Measurements from ENCODE around the gene CCSER1.
"Not testable (repeated sequence)": the region's sequence is repeated elsewhere in the genome, so short reads cannot be mapped to it uniquely, and the experiment has no call there.

Gene CCSER1

DNA sequence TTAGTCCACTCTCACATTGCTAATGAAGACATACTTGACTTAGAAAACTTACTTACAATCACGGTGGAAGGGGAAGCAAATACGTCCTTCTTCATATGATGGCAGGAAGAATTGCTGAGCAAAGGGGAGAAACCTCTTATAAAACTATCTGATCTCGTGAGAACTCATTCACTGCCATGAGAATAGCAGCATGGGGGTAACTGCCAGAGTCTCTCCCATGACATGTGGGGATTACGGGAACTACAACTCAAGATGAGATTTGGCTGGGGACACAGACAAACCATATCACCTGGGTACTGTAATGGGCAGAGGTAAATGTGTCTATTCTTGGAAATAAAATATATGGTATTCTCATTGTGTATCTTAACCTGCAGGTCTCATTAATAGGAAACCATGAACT lies 1464.9 kb downstream of the CCSER1 start:
- DNase-seq (ENCODE audit: low spot score) = no peak

DNA sequence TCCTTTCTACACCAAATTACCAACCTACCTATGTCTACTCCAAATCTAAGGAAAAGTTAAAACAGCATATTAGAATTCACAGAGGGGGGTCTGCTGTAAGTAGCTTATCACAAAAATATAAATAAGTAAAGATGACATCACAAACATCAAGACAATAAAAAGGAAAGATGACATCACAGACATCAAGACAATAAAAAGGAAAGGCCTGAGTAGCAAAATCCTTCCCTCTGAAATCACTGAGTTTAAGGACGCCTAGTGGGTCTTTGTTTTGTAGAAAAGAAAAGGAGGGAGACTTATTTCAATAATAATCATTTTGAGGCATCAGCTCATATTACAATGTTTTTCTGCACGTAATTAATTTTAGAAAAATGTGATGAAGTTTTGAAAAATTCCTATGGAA lies 1469.5 kb downstream of the CCSER1 start:
- DNase-seq (ENCODE audit: low spot score) = no peak

DNA sequence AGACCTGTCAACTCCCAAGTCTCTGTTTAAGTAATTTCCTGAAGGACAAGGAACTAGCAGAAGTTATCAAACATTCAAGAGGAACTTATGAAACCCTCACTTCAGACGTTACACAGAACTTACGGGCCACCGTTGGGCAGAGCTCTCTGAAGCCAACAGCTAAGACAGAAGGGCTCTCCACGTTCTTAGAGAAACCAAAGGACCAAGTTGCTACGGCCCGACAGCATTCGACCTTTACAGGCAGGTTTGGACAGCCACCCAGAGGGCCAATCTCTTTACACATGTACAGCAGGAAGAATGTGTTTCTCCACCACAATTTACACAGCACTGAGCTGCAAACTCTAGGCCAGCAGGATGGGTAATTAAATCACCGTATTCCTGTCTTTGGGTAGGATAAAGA lies 1471.5 kb downstream of the CCSER1 start:
- no peak for DNase-seq (ENCODE audit: low spot score)

DNA sequence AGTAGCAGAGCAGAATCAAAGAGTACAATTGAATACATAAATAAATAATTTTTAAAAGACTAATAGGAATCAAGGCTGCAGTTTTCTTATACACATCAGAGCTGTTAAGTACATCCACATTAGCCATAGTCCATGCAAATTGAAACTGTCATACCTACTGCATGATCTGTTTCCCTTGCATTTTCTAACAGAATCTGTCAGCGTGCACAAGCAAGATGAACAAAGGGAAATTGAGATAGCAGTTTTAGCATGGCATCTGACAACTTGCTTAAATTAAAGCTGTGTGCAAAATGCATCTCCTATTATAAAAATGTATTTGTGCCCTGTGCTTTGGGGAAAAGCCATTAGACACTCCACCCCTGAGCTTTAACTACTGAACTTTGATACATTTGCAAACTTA lies 1473.1 kb downstream of the CCSER1 start:
- DNase-seq (ENCODE audit: low spot score) = no peak

DNA sequence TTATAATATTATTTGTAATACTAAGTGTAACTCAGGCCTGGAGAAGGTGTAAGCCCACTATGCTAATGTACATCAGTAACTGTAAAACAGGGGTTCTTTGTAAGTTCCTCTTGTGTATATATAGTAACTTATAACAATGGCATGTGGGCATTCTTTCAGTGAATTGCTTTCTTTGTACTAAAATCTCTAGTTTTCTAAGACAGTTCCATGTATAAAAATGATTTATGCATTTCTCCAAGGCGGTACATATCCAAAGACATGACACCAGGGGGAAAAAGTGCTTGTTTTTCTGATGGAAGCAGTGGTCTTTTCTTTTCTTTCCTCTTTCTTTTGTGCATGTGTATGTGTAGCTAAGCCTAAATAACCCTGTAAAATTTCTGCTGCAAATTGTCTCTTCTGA lies 1474.2 kb downstream of the CCSER1 start:
- no peak for DNase-seq (ENCODE audit: low spot score)

DNA sequence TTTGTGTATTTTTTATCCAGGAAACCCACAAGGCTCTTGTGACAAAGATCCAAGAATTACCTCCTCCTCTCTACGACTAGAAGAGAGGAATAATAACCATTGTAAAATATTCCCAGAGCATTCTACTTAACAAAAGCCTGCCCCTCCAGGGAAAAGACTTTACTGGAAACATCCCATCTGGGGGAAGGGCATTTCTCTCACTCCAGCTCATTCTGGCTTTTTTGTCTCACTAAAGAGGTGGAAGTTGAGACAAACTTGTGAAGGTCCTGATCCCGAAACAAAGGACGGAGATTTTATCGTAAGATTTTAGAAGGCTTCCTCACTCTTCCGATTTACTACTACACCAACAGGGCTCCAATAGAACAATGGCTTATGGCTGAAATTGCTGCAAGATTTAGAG lies 1484.6 kb downstream of the CCSER1 start:
- DNase-seq (ENCODE audit: low spot score) = no peak

DNA sequence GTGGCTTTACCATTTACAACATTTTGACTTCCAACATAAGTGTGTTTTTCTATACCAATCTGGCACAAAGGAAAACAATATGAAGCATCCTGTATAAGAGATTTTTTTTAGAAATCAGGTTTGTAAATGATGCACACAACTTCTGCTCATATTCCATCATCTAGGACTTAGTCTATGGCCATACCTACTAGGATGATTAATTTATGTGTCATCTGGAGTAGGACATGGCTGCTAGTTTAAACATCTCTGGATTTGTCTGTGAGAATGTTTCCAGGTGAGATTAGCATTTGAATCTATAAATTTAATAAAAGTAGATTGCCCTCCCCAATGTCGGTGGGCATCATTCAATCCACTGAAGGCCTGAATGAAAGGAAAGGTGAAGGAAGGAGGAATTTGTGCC lies 1493.8 kb downstream of the CCSER1 start:
- DNase-seq (ENCODE audit: low spot score) = no peak

DNA sequence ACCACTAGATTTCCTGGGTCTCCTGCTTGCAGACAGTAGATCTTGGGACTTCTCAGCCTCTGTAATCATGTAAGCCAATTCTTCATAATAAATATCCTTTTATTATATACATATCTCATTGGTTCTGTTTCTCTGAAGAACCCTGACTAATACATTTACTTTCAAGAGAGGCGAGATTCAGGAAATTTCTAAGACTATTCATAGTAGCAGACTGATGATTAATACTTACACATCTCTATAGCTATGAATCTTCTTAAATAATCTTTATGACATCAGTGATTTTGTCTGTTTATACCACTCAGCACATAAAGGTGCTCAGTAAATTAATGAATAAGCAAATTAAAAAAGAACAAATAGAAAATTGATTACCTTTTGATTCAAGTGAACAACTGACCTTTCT lies 1494.3 kb downstream of the CCSER1 start:
- DNase-seq (ENCODE audit: low spot score) = no peak

DNA sequence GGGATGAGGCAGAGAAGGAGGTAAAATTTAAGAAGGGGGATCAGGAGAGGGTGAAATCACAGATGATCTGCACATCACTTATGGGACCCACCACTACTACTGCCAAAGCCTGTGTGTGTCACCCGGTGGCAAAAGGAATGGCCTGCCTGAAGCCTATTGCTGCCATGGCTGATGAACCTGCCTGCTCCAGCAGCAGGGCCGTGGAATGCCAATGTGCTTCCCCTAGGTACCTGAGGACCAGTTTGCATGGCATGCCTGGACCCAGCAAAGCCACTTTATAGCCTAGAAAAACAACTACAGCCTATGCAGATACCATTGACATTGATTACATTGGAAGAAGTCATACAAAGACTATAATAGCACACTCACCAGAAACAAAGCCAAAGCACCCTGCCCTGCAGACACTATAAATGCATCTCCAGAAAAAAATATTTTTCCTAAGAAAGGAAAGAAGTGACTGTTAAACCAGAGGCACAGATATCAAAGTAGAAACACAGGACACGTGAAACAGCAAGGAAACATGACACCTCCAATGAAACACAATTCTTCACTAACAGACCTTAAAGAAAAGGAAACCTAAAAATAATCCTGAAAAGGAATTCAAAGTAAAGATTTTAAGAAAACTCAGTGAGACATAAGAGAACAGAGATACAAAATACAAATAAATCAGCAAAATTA lies 1495.9 kb downstream of the CCSER1 start:
- no peak for DNase-seq (ENCODE audit: low spot score)

DNA sequence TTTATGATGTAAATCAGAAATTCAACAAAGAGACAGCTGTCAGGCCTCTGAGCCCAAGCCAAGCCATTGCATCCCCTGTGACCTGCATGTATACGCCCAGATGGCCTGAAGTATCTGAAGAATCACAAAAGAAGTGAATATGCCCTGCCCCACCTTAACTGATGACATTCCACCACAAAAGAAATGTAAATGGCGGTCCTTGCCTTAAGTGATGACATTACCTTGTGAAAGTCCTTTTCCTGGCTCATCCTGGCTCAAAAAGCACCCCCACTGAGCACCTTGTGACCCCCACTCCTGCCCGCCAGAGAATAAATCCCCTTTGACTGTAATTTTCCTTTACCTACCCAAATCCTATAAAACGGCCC lies 1496.4 kb downstream of the CCSER1 start:
- not testable (repeated sequence) for DNase-seq (ENCODE audit: low spot score)

DNA sequence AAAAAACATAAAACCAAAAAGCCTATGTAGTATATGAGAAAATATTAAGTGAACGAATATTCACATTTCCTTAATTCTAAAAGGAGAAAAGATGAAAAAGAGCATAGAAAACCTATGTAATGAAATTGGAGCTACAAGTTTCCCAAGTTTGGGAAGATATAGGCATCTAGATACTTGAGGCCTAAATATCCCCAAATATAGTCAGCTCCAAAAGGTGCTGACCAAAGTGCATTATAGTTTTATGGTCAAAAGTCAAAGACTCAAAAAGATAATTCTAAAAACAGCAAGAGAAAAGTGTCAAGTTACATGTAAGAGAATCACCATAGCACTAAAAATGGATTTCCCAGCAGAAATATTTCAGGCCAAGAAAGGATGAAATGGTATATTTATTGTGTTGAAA lies 1502.9 kb downstream of the CCSER1 start:
- DNase-seq (ENCODE audit: low spot score) = no peak

DNA sequence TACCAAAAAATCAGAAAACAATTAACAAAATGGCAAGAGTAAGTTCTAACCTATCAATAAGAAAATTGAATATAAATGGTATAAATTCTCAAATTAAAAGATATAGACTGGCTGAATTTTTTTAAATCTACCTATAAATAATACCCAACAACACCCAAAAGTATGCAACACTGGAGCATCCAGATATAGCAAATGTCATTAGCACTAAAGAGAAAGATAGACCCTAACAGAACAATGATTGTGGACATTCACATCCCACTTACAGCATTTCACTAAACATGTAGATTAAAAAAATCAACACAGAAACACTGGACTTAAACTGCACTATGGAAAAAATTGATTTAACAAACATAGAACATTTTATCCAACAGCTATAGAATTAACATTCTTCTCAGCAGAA lies 1503.6 kb downstream of the CCSER1 start:
- DNase-seq (ENCODE audit: low spot score) = no peak

DNA sequence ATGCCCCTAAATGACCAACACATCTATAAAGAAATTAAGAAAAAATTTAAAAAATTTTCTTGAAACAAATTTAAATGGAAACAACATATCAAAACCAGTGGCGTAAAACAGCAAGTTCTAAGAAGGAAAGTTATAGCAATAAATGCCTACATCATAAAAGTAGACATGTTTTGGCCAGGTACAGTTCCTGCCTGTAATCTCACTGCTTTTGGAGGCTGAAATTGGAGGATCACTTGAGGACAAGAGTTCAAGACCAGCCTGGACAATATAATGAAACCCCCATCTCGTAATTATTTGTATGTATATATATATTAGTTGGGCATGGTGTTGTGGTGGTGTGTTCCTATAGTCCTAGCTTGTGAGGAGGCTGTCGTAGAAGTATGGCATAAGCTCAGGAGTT lies 1504.1 kb downstream of the CCSER1 start:
- DNase-seq (ENCODE audit: low spot score) = no peak

DNA sequence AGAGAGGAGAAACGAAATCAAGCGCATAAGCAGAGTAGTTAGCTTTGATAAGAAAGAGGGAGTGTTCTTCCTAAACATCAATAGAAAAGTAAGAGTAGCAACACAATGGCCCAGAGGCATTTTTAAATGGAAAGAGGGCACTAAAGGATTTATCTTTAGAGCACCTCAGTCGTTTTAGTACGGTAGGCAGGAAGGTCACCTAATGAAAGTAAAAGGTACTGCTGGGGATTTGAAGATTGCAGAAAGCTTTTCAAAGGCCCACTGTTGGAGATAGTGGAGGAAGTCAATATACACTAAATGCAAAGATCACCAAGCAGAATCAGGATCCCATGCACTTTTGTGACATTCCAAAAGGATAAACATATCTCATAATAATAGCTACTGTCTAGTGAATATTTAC lies 1508.9 kb downstream of the CCSER1 start:
- no peak for DNase-seq (ENCODE audit: low spot score)
